Measurements from ENCODE around the gene RGPD8.
A peak's percentile ranks its signal among the peaks of the same experiment; 100 is the strongest.
"Not testable (repeated sequence)": the region's sequence is repeated elsewhere in the genome, so short reads cannot be mapped to it uniquely, and the experiment has no call there.

The RGPD8 gene
- total RNA-seq = 8.0 to 8.3 reads per million in 2 experiments

GRCh38 chr2:112433480-112433879 lies at the start of gene RGPD8:
Gene RGPD8 (minus strand): TSS chr2:112433645. CDS start chr2:112433453, 192 bp downstream.
- peak; percentile 88 for DNase-seq (ENCODE audit: low read depth)

- no peak for DNase-seq (ENCODE audit: low read depth)
These were observed 49.6 kb upstream of the RGPD8 start for GRCh38 chr2:112483042-112483473.

DNA sequence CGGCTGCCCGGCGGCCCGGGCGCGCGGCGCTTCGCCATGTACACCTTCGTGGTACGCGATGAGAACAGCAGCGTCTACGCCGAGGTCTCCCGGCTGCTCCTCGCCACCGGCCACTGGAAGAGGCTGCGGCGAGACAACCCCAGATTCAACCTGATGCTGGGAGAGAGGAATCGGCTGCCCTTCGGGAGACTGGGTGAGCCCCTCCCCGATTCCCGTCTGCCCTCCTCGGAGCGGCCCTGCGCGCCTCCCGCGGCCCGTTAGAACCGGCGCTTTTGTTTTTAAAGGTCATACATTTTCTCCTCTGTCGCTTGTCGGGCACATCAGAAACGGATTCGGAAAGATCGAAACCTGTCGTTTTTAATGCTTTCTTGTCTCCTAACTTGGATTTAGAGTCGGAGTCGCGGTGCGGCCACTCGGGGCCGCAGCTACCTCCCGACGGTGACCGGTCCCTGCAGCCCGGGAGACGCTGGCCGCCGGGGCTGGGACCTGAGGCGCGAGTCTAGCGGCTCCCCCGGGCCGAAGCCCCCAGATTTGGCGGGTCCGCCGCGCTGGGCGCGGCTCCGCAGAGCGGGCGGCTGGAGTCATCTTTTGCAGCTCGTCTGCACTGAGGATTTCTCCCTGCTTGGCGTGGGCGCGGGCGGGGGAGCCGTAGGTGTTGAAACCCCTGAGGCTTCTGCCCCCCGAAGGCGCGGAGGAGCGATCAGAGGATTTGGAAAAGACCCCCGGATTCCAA lies 49.0 kb upstream of the RGPD8 start:
- DNase-seq (ENCODE audit: low read depth) = no peak

DNA sequence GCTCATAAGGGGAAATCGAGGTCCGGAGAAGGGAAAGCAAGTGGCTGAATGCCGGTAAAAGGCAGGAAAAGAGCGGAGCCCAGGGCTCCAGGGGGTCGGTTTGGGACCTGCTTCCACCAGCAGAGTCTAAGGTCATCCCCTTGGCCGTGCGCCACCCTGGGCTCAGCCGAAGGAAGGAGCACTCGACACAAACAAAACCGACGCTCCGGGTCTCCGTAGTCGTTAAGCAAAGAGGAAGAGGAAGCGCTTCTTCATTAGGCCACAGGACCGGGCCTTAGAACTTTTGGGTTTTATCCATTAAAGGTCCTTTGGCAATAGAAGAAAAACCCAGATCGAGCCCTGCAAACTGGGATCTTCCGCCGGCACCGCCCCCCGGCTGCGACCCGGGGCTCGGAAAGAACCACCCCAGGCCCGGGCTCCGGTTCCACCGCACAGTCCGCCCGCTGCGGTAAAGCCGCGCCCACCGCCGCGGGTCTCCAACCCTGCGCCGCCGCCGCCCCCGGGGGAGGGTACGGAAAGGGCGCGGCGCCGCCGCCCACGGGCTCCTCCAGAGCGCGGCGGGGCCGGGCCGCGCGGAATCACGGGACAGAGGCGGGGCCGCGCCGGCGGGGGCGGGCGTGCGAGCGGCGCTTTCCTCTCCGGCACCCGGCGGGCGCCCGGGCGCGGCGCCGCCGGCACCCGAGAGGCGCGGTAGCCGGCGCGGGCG lies 48.2 kb upstream of the RGPD8 start, which contains the start of gene TTL:
TTL (plus strand) TSS at position 629 of the 706 bp plus-strand sequence. CDS start 189 bp downstream, outside the sequence.
- DNase-seq (ENCODE audit: low read depth) = peak; percentile 71

GRCh38 chr2:112481050-112481527 lies 47.6 kb upstream of the RGPD8 start:
- peak; percentile 76 for DNase-seq (ENCODE audit: low read depth)

GRCh38 chr2:112480530-112481049 lies 47.1 kb upstream of the RGPD8 start:
- DNase-seq (ENCODE audit: low read depth) = peak; percentile 9

DNA sequence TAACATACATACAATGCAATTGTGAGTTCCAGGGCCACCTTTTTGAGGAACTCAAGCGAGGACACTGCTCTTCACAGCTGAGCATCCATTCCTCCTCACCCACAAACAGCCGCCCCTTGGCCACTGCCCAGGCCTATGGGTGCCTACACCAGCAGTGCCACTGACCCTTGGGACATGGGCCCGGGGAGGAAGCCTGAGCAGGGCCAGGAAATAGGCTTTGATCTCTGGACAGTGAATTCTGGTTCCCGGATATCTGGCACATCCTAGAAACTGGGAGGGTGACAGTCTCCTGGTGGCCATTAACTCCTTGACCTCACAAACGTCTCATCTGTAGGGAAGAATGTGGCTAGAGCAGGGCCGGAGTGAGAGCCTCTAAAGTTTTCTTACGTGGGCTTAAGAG lies 43.0 kb upstream of the RGPD8 start:
- no peak for DNase-seq (ENCODE audit: low read depth)

DNA sequence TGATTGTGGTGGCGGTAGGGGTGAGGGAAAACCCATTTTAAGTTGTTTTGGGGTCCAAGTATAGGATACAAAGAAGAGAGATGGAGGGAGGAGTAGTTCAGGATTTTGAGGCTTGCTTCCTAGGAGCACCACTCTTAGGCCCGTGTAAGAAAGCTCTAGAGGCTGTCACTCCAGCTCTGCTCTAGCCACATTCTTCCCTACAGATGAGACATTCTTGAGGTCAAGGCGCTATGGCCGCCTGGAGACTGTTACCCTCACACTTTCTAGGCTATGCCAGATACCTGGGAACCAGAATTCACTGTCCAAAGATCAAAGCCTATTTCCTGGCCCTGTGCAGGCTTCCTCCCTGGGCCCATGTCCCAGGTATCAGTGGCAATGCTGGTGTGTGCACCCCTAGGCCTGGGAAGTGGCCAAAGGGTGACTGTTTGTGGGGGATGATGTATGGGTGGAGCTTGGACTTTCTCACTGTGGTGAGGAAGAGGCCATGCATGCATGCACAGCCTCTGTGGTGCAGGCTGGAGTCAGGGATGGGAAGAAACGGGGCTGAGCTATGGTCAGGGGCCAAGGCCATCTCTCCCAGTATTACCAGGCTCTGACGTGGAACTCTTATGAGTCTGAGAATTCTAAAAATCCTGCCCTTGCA lies 41.5 kb upstream of the RGPD8 start:
- no peak for DNase-seq (ENCODE audit: low read depth)

DNA sequence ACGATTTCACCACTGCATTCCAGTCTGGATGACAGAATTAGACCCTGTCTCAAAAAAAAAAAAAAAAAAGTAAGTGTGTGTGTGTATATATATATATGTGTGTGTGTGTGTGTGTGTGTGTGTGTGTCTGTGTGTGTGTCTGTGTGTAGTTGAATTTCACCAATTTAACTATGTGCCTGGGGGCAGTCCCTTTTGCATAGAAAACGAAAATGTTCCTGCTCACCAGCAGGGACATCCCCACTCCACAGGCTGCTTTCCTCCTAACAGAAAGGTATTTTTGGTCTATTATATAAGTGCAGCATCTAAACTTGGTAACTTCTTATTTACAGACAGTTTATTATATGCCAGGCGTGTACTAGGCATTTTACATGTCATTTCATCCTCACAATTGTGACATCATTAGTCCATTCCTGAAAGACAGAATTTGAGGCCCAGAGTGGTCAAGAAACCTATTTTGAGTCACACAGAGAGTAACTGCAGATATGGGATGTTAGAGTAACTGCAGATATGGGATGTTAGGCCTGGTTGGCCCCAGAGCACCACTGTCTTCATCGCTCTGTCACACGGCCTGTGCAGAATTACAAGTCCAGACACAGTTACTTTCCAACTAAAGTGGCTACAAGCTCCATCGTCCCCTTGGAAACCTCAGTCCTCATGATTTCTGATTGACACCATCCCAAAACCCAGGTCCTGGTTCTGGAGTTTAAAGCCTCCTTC lies 39.3 kb upstream of the RGPD8 start:
- no peak for DNase-seq (ENCODE audit: low read depth)

DNA sequence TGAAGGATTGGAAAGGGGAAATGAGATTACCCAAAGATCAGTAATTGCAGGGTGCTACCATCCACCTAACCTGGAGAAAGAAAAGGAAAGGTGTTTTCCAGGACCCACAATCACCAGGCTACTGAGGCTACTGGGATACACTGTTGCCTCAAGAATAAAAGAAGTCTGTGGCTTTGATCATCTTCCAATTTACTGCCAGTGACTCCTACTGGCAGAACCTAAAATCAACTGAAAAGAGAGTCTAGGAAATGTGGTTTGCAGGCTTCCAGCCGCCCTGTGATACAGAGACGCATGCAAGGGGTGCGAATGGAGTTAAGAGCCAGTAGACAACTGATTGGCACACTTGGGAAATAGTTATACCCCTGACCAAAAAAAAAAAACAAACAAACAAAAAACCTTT lies 31.9 kb upstream of the RGPD8 start:
- DNase-seq (ENCODE audit: low read depth) = no peak

GRCh38 chr2:112463256-112463655 lies 29.8 kb upstream of the RGPD8 start:
- DNase-seq (ENCODE audit: low read depth) = no peak

GRCh38 chr2:112462178-112462577 lies 28.7 kb upstream of the RGPD8 start:
- no peak for DNase-seq (ENCODE audit: low read depth)

DNA sequence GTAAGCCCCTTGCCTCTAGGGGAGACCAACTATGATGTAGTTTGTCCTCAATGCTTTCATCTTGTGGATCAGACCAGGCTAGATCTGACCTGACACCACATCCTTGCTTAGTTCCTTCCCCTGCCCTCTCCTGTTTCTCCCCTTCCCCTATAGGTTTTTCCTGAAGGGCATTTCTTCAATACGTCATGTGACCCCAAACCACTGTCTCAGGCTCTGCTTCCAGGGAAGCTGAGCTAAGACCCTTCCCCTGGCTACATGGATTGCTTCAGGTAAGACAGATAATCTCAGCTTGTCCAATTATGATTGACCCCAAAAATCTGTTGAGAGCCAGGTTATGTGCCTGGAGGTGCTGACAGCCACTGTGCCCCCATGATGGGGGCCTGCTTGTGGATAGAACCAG lies 25.9 kb upstream of the RGPD8 start:
- no peak for DNase-seq (ENCODE audit: low read depth)

DNA sequence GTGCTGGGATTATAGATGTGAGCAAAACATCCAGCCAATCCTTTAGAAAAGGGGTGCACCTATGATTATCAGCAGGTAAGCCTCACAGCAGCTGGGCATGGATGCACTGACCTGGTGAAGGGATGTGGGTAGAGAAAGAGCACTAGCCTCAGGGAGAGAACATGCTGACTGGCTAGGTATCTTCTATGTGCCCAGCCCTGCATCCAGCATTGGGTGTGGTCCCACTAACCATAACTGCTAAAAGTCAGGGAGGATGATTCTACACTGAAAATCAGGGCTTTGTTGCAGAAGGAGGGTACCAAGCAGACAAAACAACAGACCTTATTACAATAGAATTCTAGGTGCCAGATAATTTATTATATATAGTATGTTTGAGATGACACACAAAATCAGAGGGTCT lies 21.1 kb upstream of the RGPD8 start:
- DNase-seq (ENCODE audit: low read depth) = no peak

DNA sequence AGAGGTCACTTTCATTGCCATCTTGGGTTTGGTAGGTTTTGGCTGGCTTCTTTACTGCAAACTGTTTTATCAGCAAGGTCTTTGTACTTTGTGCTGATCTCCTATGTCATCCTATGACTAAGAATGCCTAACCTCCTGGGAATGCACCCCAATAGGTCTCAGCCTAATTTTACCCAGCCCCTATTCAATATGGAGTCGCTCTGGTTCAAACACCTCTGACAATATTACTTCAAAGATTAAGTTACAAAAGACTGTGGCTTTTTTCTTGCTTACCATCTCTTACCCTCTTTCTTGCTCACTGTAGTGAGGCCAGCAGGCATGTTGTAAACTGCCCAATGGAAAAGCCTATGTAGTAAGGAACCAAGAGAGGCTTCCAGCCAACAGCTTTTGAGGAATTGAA lies 17.9 kb upstream of the RGPD8 start:
- no peak for DNase-seq (ENCODE audit: low read depth)

- no peak for DNase-seq (ENCODE audit: low read depth)
These were observed 16.4 kb upstream of the RGPD8 start for GRCh38 chr2:112449854-112450253.

DNA sequence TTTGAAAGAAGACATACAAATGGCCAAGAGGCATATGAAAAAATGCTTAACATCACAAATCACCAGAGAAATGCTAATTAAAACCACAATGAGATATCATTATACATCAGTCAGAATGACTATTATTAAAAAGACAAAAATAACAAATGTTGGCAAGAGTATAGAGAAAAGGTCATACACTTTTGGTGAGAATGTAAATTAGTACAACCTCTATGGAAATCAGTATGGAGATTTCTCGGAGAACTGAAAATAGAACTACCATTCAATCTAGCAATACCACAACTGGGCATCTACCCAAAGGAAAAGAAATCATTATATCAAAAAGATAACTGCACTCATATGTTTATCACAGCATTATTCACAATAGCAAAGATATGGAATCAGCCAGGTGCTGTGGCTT lies 10.8 kb upstream of the RGPD8 start:
- not testable (repeated sequence) for DNase-seq (ENCODE audit: low read depth)

GRCh38 chr2:112438603-112439261 lies 5.3 kb upstream of the RGPD8 start:
- DNase-seq (ENCODE audit: low read depth) = not testable (repeated sequence)

DNA sequence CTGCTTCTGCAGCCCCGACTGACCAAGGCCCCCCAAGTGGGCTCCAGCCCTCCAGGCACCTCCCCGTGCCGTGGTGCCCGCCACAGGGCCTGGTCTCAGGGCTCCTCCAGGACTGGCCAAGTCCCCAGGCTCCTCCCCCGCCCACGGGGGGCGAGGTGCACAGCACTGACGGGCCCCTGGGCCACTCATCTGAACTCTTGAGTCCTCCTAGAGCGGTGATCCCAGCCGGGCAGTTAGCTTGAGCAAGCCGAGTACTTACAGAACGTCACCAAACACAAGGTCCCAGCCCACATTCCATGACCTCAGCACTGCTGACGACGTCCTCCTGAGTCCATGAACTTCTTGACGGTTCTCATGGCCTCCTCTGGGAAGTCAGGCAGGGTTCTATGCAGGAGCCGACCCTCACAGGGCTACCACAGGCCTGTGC lies 4.0 kb upstream of the RGPD8 start:
- not testable (repeated sequence) for DNase-seq (ENCODE audit: low read depth)

DNA sequence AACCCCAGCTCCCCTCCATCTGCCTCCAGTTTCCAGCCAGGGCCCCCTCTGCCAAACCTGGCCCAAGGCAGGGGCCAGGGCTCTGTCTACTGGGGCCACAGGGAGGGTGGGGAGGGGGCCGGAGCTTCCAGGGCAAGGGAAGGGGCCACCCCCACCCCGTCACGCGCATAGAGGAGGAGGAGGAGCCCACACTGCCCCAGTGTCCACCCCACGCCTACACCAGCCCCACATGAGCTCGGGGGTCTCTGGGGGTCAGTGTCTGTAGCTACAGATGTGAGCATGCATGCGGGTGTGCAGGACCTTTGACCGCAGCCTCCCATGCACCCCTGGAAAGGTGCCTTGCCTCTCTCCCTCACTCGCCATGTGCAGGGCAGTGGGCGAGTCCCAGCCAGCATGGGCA lies 3.5 kb upstream of the RGPD8 start:
- DNase-seq (ENCODE audit: low read depth) = not testable (repeated sequence)
